ENCODE measurements around the gene MPLKIP.

- TF ChIP-seq CTCF (tag by site-specific recombination; IDR thresholded peaks at IDR 0.05) (no peak), ZBTB26 (tag by site-specific recombination; optimal IDR thresholded peaks at IDR 0.05) (no peak), KLF9 (tag by site-specific recombination; IDR thresholded peaks at IDR 0.05; ENCODE audit: low read depth) (no peak), ZNF777 (tag by site-specific recombination; IDR thresholded peaks at IDR 0.05; ENCODE audit: borderline replicate concordance) (no peak), IKZF3 (tag by site-specific recombination; IDR thresholded peaks at IDR 0.05) (no peak), ZNF274 (IDR thresholded peaks at IDR 0.05; ENCODE audit: low read length) (no peak), ZNF274 (tag by site-specific recombination; IDR thresholded peaks at IDR 0.05; ENCODE audit: borderline replicate concordance) (no peak), PRDM6 (tag by site-specific recombination; IDR thresholded peaks at IDR 0.05) (no peak), ZNF292 (tag by site-specific recombination; IDR thresholded peaks at IDR 0.05; ENCODE audit: borderline replicate concordance, low read depth) (no peak)
These were observed 14.2 kb upstream of the MPLKIP start for GRCh38 chr7:40148671-40149070.
